ENCODE measurements around the gene FGFR3.
"Not testable (repeated sequence)": the region's sequence is repeated elsewhere in the genome, so short reads cannot be mapped to it uniquely, and the experiment has no call there.

FGFR3 gene

DNA sequence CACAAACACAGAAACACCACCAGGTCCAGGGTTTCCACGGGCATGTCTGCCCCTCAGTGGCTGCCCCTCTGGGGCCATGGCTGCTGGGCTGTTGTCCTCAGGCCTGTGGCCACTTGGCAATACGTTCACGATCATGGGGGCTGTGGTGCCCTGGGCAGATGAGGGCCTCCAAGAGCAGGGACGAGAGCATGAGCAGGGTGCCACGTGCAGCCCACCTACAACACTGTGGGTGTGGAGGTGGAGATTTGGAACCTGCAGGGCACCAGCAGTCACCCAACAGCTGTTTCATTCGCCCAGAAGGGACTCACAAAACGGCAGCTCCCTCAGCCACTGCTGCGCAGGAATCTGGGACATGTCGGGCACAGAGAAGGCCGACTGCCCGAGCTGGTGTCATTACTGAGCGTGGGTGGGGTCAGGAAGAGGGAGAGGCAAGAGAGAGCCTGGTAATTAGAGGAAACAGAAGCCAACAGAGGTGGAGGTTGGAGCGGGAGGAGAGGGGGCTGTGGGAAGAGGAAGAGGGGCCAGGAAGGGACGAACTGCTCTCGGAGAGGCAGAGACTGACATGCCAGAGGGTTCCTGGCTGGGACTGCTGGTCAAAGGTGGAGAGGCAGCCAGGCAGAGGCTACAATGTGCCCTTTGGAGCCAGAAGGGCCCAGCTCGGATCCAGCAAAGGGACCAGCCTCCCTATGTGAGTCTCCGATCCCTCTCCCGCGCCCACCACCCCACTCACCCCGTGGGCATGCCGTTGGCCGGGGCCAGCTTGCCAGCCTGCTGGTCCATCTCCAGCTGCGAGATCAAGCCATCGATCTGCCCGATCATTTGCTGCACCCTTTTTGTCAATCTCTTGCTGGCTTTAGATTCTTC is 23.1 kb downstream of the FGFR3 start:
- DNase-seq (ENCODE audit: low read depth in 1 of 2, low spot score in 1 of 2): no peak

DNA sequence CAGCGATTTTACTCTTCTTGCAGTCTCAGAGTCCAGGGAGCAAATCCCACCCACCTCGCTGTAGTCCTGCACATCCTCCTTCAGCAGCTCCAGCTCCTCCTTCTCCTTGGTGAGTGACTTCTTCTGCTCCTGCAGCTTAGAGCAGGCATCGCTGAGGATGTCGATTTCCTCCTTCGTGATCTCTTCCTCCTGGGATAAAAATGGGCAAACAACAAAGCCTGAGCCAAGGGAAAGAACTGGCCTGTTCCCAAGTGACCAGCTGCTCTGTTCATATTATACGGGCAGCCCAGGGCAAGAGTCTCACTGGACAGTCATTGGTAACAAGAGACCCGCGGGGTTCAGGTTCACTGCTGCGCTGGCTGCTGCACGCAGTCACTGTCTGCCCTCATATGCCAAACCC is 26.2 kb downstream of the FGFR3 start:
- DNase-seq (ENCODE audit: low read depth in 1 of 2, low spot score in 1 of 2): no peak

DNA sequence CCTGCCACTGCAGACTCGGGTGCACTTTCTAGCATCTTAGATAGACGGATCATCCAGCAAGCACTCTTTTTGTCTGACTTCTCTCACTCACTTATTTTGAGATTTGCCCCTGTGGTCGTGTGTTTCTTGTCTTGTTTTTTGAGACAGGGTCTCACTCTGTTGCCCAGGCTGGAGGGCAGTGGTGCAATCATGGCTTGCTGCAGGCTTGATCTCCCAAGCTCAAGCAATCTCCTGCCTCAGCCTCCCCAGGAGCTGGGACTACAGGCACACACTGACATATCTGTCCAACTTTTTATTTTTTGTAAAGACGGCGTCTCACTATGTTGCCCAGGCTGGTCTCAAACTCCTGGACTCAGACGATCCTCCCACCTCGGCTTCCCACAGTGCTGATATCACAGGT is 26.7 kb downstream of the FGFR3 start:
- no peak for DNase-seq (ENCODE audit: low read depth in 1 of 2, low spot score in 1 of 2)

DNA sequence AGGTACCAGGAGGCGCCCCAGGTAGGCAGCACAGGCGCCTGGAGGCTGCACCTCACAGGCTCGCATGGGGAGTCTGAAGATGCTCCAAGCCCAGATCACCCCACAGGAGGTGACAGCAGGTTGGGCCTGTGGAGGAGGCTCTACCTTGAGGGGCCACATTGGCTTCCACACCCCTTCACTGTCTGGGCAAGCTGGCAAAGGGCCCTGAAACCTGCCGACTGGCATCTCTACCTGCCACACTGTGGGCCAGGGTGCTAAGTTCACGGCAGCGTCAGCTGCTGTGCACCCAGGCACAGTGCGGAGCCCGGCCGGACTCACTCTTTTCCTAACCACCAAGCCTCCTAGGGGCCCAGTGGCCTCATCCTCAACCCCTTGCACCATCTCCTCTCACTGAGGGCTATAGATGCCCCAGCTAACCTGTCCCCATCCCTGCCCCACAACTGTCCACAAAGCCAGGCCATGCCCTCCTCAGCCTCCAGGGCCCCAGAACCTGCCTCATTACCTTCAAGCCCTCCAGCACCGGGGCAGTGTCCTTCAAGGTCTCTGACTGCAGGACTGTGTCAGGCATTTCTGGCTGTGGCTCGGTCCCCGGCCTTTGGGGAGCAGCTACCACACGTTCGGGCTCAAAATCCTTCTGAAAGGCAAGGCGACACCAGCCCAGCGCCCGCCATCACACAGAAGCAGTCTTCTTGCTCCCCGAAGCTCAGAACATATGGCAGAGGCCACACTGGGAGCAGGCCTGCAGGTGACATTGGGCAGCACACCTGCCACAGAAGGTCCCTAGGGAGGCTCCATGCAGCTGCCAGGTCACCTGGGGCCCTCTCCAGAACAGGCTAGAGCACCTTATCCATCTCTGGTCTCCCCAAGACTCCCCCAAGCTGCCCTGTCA is 28.8 kb downstream of the FGFR3 start:
- DNase-seq (ENCODE audit: low read depth in 1 of 2, low spot score in 1 of 2): no peak

DNA sequence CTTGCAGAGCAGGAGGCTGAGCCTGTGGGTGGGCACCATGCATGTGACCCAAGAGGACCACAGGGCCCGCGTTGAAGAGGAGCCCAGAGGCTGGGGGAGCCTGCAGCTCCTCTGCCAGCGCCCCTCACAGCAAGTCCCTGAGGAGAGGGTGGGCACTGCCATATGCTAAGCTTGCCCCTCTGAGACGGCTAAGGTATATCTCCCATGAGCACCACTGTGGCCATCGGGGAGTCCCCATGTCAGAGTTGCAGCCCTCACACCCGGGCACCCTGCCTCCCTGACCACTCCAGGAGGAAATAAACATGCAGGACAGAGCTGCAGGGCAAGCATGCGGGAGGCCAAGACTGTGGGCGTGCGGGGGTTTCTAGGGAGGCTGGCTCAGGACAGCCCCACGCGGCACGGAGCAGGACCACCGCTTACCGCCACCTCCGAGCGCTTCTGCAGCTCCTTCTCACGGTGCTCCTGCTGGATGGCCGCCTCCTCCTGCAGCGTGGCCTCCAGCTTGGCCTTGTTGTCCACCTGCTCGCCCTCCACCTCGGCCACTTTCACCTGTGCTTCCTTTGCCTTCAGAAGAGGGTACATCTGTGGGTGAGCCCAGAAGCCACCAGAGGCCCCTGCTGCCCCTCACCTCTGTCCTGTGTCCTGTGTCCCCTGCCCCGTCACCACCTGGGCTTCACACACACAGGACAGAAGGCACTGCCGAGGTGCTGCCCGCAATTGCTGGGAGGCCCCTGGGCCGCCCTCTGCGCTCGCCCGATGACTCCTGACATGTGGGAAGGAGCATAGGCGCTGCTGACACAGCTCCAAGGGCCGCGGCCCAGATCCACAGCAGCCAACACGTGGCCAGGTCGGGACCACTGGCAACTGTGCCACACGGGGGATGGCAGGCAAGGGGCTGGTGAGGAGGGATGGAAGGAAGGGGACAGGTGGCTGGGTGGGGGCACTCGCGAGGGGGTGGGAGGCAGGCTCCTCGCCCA is 29.8 kb downstream of the FGFR3 start:
- DNase-seq (ENCODE audit: low read depth in 1 of 2, low spot score in 1 of 2): no peak

DNA sequence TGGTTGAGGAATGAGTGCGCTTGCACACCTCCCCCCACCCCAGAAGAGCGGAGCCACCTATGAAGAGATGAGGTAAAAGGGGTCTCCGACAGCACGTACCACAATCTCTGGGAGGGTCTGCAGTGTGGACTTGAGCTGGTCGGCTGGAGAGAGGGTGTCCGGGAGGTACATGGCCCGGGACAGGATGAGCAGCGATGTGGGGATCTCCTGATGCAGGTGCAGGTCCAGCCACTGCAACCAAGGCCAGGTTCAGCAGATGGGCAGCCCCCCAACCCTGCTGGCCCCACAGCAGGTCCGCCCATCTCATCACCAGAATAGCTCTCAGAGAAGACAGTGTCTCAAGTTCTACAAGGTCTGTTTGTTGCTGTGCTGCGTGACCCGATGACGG is 30.4 kb downstream of the FGFR3 start:
- no peak for DNase-seq (ENCODE audit: low read depth in 1 of 2, low spot score in 1 of 2)

DNA sequence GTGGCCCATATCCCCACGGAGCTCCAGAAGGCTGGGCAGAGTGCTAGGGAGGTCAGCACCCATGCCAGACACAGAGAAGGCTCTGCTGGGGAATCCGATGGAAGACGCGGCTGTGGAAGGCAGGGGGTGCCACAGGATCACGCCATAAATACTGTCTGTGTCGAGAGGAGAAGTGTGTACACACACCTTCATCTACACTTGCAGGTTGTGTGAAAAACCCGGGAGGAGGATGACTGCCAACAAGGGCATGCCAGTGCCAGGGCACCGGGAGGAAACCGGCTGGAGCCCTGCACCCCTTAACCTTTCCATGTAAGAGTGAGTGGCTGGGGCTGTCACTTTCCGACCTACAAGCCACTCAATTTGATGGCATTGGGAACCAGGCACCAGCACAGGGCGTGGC is 31.7 kb downstream of the FGFR3 start:
- no peak for DNase-seq (ENCODE audit: low read depth in 1 of 2, low spot score in 1 of 2)

DNA sequence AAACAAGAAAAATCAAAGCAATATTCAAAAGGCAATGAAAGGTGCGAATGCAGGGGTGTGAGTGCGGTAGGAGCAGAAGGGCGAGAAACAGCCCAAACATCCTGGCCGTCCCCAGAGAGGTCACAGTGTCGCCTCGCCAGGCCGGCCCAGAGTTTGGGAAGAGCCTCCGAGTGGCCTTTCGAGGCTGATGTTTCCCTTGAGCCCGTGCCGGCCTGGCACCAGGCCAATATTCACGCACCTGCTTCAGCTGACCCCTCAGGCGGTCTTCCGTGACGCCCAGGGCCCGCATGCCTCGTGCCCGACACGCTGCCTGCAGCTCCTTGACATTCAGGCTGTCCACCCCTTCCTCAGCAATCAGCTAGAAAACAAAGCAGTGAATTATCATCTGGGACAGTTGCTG is 32.2 kb downstream of the FGFR3 start:
- DNase-seq (ENCODE audit: low read depth in 1 of 2, low spot score in 1 of 2): no peak

DNA sequence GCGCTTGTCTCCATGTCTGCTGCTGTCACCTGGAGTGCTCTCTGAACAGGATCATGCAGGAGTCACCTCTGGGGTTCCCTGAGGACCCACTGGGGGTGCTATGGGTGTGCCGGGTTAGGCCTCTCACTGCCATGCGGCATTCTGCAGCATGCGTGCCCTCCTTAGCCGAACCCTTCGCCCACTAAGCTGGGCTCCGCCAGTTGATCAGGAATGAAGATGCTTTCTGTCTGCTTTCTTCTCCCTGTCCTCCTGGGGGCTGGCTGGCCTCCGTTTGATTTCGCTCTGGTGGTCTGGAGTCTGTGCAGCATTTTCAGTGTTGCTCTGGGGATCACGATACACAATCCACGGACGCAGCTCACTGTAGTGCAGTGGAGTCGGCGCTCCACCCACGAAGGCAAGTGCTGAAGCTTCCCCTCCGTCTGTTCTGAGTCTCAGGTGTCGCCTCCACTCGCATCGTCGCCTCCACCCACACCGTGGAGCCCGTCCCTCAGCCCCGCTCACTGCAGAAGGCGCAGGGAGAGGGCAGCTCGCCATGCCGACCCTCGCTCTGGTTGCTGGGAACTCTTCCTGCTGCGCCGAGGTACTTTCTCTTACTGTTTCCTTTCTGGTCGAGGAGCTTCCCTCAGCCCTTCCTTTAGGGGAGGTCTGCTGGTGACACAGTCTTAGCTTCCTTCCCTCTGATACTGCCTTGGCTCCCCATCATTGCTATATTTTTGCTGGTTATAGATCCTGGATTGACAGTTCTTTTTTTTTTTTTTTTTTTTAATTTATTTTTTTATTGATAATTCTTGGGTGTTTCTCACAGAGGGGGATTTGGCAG is 33.6 kb downstream of the FGFR3 start:
- DNase-seq (ENCODE audit: low read depth in 1 of 2, low spot score in 1 of 2): no peak

DNA sequence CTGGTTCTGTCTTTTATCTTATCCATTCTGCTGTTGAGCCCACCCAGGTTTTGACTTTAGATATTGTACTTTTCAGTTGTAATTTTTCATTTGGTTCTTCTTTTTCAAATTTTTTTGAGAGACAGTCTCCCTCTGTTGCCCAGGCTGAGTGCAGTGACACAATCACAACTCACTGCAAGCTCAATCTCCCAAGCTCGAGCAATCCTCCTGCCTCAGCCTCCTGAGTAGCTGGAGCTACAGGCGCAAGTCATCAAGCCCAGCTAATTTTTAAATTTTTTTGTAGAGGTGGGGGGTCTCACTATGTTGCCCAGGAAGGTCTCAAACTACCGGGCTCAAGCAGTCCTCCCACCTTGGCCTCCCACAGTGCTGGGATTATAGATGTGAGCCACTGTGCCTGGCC is 37.1 kb downstream of the FGFR3 start:
- no peak for DNase-seq (ENCODE audit: low read depth in 1 of 2, low spot score in 1 of 2)

DNA sequence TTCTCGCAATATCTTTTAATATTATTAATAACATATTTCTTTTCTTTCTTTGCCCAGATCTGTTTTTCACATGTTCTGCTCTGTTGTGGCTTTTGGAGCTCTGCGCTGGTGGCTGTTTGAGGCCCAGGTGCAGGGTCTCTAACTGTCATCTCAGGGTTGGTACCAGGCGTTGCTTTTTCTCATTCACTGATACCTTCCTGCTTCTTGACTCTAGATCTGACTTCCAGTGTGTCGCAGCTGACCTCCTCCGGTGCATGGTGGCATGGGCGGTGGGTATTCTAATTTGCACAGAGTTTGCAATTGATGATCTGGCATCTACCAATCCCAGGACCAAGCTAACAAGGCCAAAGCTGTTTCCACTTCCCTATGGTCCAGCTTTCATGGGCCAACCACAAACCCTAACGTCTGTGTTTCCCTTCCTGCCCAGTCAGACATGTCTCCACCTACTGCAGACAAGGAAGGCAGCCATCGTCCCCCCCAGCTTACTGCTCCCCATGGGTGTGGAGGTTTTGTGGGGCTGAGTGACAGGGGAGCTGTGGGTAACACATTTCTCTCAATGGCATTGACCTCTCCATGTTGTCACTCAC is 37.6 kb downstream of the FGFR3 start:
- no peak for DNase-seq (ENCODE audit: low read depth in 1 of 2, low spot score in 1 of 2)

DNA sequence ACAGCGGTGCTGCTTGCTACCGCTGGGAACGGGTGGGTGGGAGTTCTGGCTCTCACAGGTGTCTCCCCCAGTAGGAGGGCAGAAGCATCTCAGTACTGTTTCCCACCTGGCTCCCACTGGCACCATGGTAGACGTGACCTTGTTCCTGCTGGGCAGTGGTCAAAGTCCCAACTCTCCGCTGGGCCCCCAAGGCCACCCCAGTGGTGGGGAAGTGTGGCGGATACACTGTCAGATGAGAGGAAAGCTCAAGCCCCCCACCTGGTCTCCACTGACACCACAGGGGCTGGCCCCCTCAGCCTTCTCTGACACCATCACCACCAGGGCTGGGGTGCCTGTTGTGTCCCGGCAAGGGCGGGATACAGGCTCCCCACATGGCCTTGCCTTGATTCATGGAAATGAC is 38.2 kb downstream of the FGFR3 start:
- DNase-seq (ENCODE audit: low read depth in 1 of 2, low spot score in 1 of 2): no peak

DNA sequence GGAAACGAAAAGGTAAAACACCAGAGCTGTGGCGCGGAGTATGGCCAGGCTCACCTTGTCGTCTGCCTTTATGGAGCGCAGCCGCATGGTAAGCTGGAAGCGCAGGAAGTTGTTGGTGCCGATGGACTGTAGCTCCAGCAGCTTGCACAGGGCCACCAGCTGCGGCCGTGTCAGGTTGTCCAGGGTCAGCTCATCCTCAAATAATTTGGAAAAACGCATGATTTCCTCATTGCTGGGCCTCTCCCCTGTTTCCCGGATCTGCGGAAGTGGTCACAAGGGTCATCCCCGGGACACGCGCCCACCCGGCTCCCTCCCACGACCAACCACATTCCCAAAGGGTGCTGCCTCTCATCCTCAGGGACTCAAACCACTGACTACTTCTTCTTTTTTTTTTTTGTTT is 39.6 kb downstream of the FGFR3 start:
- no peak for DNase-seq (ENCODE audit: low read depth in 1 of 2, low spot score in 1 of 2)

DNA sequence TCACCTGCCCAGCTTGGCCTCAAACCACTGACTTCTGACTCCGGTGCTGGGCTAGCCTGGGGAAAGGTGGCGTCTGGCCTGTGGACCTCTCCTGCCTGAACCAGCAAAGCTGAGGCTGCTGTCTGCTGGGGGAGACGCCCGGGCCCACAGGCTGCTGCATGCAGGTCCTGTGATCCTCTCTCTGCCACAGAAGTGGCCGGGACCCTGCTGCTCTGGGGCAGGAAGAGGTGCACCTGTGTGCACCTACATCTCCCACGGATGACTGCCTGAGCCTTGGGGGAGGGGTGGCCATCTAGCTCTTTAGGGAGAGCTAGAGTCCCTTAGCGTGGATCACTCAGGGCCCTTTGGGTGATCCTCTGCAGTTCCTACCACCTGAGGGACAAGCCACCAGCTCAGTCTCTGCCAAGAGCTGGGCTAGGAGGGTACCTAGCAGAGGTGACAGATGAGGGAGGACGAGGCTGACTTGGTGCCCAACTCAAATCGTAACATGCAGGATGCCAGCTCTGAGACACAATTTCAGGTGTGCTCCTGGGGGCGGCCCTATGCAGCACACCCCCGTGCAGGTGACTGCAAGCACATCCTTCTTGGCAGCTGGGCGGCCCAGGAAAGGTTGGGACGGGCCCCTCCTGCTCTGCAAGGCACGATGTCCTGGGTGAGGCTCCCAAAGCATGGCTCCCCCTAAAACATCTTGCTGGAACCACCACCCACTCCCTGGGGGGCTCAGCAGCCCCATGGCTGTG is 40.4 kb downstream of the FGFR3 start:
- no peak for DNase-seq (ENCODE audit: low read depth in 1 of 2, low spot score in 1 of 2)

DNA sequence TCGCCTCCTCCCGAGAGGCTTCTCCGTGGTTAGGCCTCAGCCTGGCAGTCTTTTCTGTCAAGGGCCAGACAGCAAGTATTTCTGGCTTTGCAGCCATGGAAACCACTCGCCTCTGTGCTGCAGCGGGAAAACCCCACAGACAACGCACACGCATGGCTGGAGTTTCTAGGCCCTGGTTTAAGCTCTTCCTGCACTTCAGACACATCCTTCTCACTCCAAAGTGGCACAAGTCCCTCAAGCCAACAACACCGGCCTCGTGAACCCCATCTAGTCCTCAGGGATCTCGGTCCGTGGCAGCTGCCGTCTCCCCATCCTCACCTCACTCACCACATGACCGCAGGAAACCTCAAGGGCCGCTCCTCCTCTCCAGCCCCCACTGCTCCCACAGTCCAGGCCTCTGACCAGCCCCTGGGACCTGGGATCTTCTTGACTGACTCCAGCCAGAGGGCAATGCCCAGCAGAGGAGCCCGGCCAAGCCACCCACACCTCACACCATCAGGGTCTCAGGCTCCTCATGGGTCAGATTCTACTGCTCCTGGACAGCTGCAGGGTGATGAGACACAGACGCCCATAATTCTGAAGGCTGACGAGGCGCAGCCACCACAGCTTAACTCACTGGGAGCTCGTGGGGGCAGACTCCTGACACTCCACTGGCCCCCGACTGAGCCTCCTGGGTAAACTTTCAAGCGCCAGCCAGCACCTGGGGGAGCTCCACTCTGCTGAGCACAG is 41.1 kb downstream of the FGFR3 start:
- no peak for DNase-seq (ENCODE audit: low read depth in 1 of 2, low spot score in 1 of 2)

DNA sequence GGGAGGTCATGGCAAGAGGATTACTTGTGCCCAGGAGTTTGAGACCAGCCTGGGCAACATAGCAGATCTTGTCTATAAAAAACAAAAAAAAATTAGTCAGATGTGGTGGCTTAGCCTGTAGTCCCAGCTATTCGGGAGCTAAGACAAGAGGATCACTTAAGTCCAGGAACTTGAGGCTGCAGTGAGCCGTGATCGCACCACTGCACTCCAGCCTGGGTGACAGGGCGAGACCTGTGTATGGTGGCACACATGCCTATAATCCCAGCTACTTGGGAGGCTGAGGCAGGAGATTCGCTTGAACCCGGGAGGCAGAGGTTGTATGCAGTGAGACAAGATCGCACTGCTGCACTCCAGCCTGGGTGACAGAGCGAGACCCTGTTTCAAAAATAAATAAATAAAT is 42.7 kb downstream of the FGFR3 start:
- DNase-seq (ENCODE audit: low read depth in 1 of 2, low spot score in 1 of 2): not testable (repeated sequence)

DNA sequence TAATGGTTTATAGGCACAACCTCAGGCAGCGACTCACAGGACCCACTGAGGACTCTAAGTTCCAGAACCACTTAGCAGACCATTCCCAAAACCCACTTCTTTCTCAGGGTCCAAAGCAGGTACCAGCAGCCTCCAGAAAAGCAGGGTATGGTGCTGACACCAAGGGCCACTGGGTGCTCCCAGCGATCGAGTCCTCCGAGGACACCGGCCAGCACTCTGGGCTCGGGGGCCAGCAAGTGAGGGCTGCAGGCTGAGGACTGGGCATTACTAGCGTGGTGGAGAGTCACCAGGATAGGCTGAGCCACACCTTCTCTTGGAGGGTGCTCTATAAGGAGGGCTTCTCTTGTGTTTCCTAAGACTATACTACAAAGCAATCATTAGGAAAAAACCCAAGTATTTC is 43.6 kb downstream of the FGFR3 start:
- DNase-seq (ENCODE audit: low read depth in 1 of 2, low spot score in 1 of 2): no peak

DNA sequence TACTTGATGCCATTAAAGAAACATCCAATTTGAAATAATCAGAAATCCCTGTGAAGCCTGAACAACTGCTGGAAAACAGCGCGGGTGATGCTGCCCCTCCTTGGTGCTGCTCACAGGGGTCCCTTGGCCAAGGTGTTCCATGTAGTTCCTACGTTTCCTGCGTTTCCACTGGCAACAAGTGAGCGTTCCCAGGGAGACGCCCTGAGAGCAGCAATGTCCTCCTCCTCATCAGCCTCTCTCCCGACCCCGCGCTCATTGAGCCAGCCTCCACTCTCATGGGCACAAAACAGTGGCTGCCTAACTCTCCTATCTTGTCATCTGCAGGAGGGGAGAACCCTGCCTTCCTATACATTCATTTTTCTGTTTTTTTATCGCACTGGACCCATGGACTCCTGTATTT is 44.0 kb downstream of the FGFR3 start:
- DNase-seq (ENCODE audit: low read depth in 1 of 2, low spot score in 1 of 2): no peak

DNA sequence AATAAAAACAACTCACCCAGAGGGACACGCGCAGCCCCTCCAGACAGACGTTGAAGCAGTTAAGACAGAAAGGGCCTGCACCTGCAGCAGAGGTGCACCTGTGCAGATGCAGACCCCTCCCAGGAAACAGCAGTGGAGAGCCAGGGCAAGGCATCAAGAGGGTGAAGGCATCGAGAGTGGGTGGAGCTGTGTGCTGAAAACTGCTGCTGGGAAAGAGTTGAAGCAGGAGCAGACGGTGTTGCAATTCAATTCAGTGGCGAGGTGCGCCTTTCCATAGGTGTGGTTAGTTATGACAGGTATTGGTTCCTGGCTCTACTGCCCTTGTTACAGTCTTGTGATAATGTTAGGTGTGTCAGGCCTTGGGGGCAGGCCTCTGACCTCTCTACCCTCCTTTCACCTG is 46.2 kb downstream of the FGFR3 start:
- no peak for DNase-seq (ENCODE audit: low read depth in 1 of 2, low spot score in 1 of 2)
